B cell (primary cell): Measurements from ENCODE around the gene COMMD4. TPM values are rescaled to one million over a fixed set of nuclear protein-coding genes. Genes with fewer than 3 reads are reported as not detected.
"Not testable (repeated sequence)": the region's sequence is repeated elsewhere in the genome, so short reads cannot be mapped to it uniquely, and the experiment has no call there.

Experiments used
- ATAC-seq: fragments of 200-7000 bp; cut with Tn5 transposase; one replicate; pipeline ENCODE4 v1.10.0; 2021; ENCODE audit warnings: low read depth, mild to moderate bottlenecking, moderate number of reproducible peaks, moderate library complexity
- CTCF ChIA-PET: fragments of 350-600 bp; sonication (Branson Sonifier 250); formaldehyde crosslinking; loops from one replicate; lab custom pipeline; 2021; ENCODE audit warnings: antibody characterized with exemption, inconsistent platforms; lab: Charles Lee
- POLR2A ChIA-PET: fragments of 350-600 bp; sonication (Branson Sonifier 250); formaldehyde crosslinking; loops from one replicate; lab custom pipeline; 2021; ENCODE audit warnings: antibody characterized with exemption; lab: Charles Lee
- DNase-seq: peaks from one replicate; pipeline ENCODE4 v3.0.0; 2013
- H2AFZ ChIP-seq: 2 replicates; pipeline ENCODE4 v1.6.1; 2012; ENCODE audit warnings: mild to moderate bottlenecking, low read depth, low read length; ENCODE audit not compliant: insufficient read depth, poor library complexity, severe bottlenecking
- H3K27ac ChIP-seq, 2 donors: 1 replicate in 1 of 2; 2 replicates in 1 of 2; pipeline ENCODE4 v1.5.1; 2012 to 2013; ENCODE audit warnings: low read length in 2 of 2, mild to moderate bottlenecking in 2 of 2, moderate library complexity in 1 of 2
- H3K27me3 ChIP-seq, 4 experiments: fragments of 200-600 bp in 1 of 4; sonication (generic) in 1 of 4; replicated peaks in 1 of 4; 1 replicate in 2 of 4; 2 replicates in 2 of 4; pipeline versions ENCODE4 v1.6.1 to v1.7.0; 2013 to 2016; ENCODE audit warnings: low read length in 3 of 4, mild to moderate bottlenecking in 2 of 4, mixed read lengths in 1 of 4, moderate library complexity in 1 of 4; ENCODE audit not compliant: insufficient read depth in 4 of 4, control insufficient read depth in 3 of 4; ENCODE audit errors: control extremely low read depth in 1 of 4
- H3K36me3 ChIP-seq, 2 experiments: replicated peaks in 1 of 2; 1 replicate in 1 of 2; 2 replicates in 1 of 2; pipeline versions ENCODE4 v1.6.1 to v1.7.1; 2013; ENCODE audit warnings: low read length in 1 of 2; ENCODE audit not compliant: insufficient read depth in 2 of 2, control insufficient read depth in 1 of 2; ENCODE audit errors: control extremely low read depth in 1 of 2, extremely low read depth in 1 of 2
- H3K4me1 ChIP-seq, 2 donors: fragments of 200-600 bp in 1 of 2; sonication (generic) in 1 of 2; 1 replicate in 1 of 2; 2 replicates in 1 of 2; pipeline versions ENCODE4 v1.5.1 to v1.6.1; 2013 to 2017; ENCODE audit warnings: low read length in 2 of 2; ENCODE audit not compliant: control insufficient read depth in 2 of 2, insufficient read depth in 2 of 2
- H3K4me2 ChIP-seq: replicated peaks from 2 replicates; pipeline ENCODE3; 2012; ENCODE audit warnings: mild to moderate bottlenecking, low read depth, low read length; ENCODE audit not compliant: poor library complexity, severe bottlenecking
- H3K4me3 ChIP-seq, 5 experiments: fragments of 200-600 bp in 1 of 5; sonication (generic) in 1 of 5; 1 replicate in 3 of 5; 2 replicates in 2 of 5; pipeline versions ENCODE4 v1.5.1 to v1.7.0; 2011 to 2016; ENCODE audit warnings: low read length in 4 of 5, mild to moderate bottlenecking in 4 of 5, low read depth in 2 of 5, control low read depth in 1 of 5, moderate library complexity in 1 of 5; ENCODE audit not compliant: insufficient read depth in 1 of 5; ENCODE audit errors: control extremely low read depth in 1 of 5, extremely low read depth in 1 of 5
- H3K79me2 ChIP-seq: fragments of 200-600 bp; sonication (generic); one replicate; pipeline ENCODE4 v1.6.0; 2016; ENCODE audit warnings: low read length; ENCODE audit not compliant: control insufficient read depth, insufficient read depth
- H3K9ac ChIP-seq: fragments of 200-600 bp; sonication (generic); 2 replicates; pipeline ENCODE4 v1.6.1; 2017; ENCODE audit warnings: mild to moderate bottlenecking, low read length, moderate library complexity
- H3K9me3 ChIP-seq, 3 donors: one replicate each; pipeline versions ENCODE4 v1.6.1 to v1.7.1; 2013; ENCODE audit warnings: low read length in 2 of 3; ENCODE audit not compliant: control insufficient read depth in 2 of 3, insufficient read depth in 1 of 3; ENCODE audit errors: control extremely low read depth in 1 of 3
- H4K20me1 ChIP-seq: 2 replicates; pipeline ENCODE4 v1.6.0; 2012; ENCODE audit warnings: mild to moderate bottlenecking, low read length; ENCODE audit not compliant: insufficient read depth, control insufficient read depth, poor library complexity, severe bottlenecking
- H3K27ac Mint-ChIP-seq: one replicate; pipeline ENCODE4 v1.8.0; 2021; ENCODE audit warnings: mixed read lengths
- H3K27me3 Mint-ChIP-seq: one replicate; pipeline ENCODE4 v1.8.0; 2021; ENCODE audit warnings: mixed read lengths
- H3K4me1 Mint-ChIP-seq: one replicate; pipeline ENCODE4 v1.8.0; 2021; ENCODE audit warnings: mixed read lengths
- H3K4me3 Mint-ChIP-seq: one replicate; pipeline ENCODE4 v1.8.0; 2021; ENCODE audit warnings: mixed read lengths
- H3K9me3 Mint-ChIP-seq: one replicate; pipeline ENCODE4 v1.8.0; 2022; ENCODE audit warnings: mixed read lengths; ENCODE audit not compliant: insufficient read depth
- CTCF ChIP-seq: fragments of 200-600 bp; IDR thresholded peaks from one replicate; pipeline ENCODE4 v1.8.0; 2022; ENCODE audit warnings: antibody characterized with exemption, mild to moderate bottlenecking
- EZH2 ChIP-seq: IDR thresholded peaks from 2 replicates; pipeline ENCODE4 v1.6.1; 2012; ENCODE audit warnings: borderline replicate concordance, low read depth, mild to moderate bottlenecking, moderate library complexity, low read length; ENCODE audit not compliant: insufficient read depth, poor library complexity, severe bottlenecking
- WGBS: methylation state at CpG from one replicate; pipeline ENCODE4 v1.1.5; 2013; ENCODE audit warnings: missing lambda C conversion rate; ENCODE audit not compliant: insufficient coverage; 5-methylcytosine and 5-hydroxymethylcytosine counted together
- intact Hi-C: fragments of 100-400 bp; cut with micrococcal nuclease; formaldehyde crosslinking; loops from one replicate; pipeline ENCODE4 v1.10.0; 2022
- polyA plus RNA-seq: library from polyadenylated mRNA; depleted of rRNA; stranded (reverse); fragments of >200 nt; gene quantifications from 2 replicates; pipeline ENCODE4 v1.2.3, GENCODE V29; 2012
- total RNA-seq, 2 donors: library from RNA; stranded (reverse); fragments of 120-200 nt in 1 of 2; gene quantifications; 1 replicate in 1 of 2; 2 replicates in 1 of 2; pipeline versions ENCODE4 v1.2.3 to v1.2.4, GENCODE V29; 2013 to 2022

COMMD4 gene
- total and polyA plus RNA-seq, 2 donors (not counting 1 experiment from before 2014, with no cell fraction given): 57.9 to 63.5 TPM

GRCh38 chr15:75302318-75302717 lies 33.5 kb upstream of the COMMD4 start:
- H3K9me3 Mint-ChIP-seq: no peaks in the 10 kb centered on the region
- H3K27me3 Mint-ChIP-seq: peaks cover 29% of the 10 kb centered on the region
- Histone ChIP-seq H3K4me3 (no peak overlapping the region), H3K27ac (no peak overlapping the region), H3K4me2 (no peak overlapping the region), H3K9me3 (no peaks in the 10 kb centered on the region), H3K4me1 (no peaks in the 10 kb centered on the region), H4K20me1 (no peaks in the 10 kb centered on the region), H3K9ac (no peak overlapping the region), H2AFZ (no peak overlapping the region), H3K79me2 (no peaks in the 10 kb centered on the region), H3K36me3 (no peaks in the 10 kb centered on the region), H3K27me3 (peaks cover 0 to 2% (median under 1%) of the 10 kb centered on the region in 4 experiments)
- ChIA-PET POLR2A (no interaction called here), CTCF (interaction anchor here (1.2 kb wide), 1 partner anchor 259 kb away, joined by 3 read pairs; no protein-coding TSS in a partner anchor)
- H3K27ac Mint-ChIP-seq: no peak overlapping the region
- H3K4me1 Mint-ChIP-seq: no peaks in the 10 kb centered on the region
- no peak for TF ChIP-seq CTCF
- no peak for TF ChIP-seq EZH2
- intact Hi-C loops: no loop called here
- no peak for DNase-seq
- no peak for ATAC-seq
- no peak overlapping the region for H3K4me3 Mint-ChIP-seq
- 88% methylated on average over 9 of the region's 9 CpGs for WGBS

GRCh38 chr15:75302753-75303152 lies 33.1 kb upstream of the COMMD4 start:
- POLR2A ChIA-PET: not testable (repeated sequence)

More at GRCh38 chr15:75302753-75303152, 33.1 kb upstream of the COMMD4 start:
- H3K36me3 ChIP-seq, H3K9me3 Mint-ChIP-seq, H3K27me3 ChIP-seq, H3K27ac Mint-ChIP-seq, H3K9ac ChIP-seq, H3K4me1 Mint-ChIP-seq, intact Hi-C loops, H3K4me1 ChIP-seq, H3K79me2 ChIP-seq, DNase-seq, H3K27ac ChIP-seq, ATAC-seq, H3K4me3 Mint-ChIP-seq, H4K20me1 ChIP-seq, H2AFZ ChIP-seq, H3K4me3 ChIP-seq, H3K4me2 ChIP-seq, H3K9me3 ChIP-seq: not testable (repeated sequence)
- WGBS: 100% methylated on average over 2 of the region's 4 CpGs
- CTCF ChIA-PET: interaction anchor here (1.2 kb wide), 1 partner anchor 260 kb away, joined by 3 read pairs; no protein-coding TSS in a partner anchor
- H3K27me3 Mint-ChIP-seq: peaks cover 32% of the 10 kb centered on the region
